ENCODE data around the gene PLEKHG3. TPM values are rescaled to one million over a fixed set of nuclear protein-coding genes. Genes with fewer than 3 reads are reported as not detected.

Gene PLEKHG3
- total and polyA plus RNA-seq, 10 of the 15 experiments (the other 5 are each of a cell fraction or from before 2014, with no cell fraction given), result 0.03 to 0.73 (median 0.07) TPM; not detected in 5

- Histone ChIP-seq H3K27ac (ENCODE audit: control insufficient read depth, insufficient read depth) (no peak overlapping the region), H3K4me1 (ENCODE audit: control insufficient read depth, insufficient read depth, low read length) (no peaks in the 10 kb centered on the region), H3K9me3 (replicated peaks; ENCODE audit: control insufficient read depth, insufficient read depth, low read length) (no peaks in the 10 kb centered on the region), H3K9ac (ENCODE audit: control insufficient read depth, insufficient read depth, low read length) (no peak overlapping the region), H3K4me3 (no peak overlapping the region), H3K27me3 (replicated peaks in 1 of 2; ENCODE audit: control insufficient read depth in 2 of 2, insufficient read depth in 2 of 2, low read length in 1 of 2) (no peaks in the 10 kb centered on the region; a peak in 2 of 4 replicates), H3K36me3 (ENCODE audit: control insufficient read depth in 2 of 2, insufficient read depth in 2 of 2, low read length in 1 of 2) (no peaks in the 10 kb centered on the region), H3K4me2 (ENCODE audit: control insufficient read depth, insufficient read depth) (no peak overlapping the region), H2AFZ (ENCODE audit: control insufficient read depth, low read depth, low read length) (no peak overlapping the region), H4K20me1 (ENCODE audit: control insufficient read depth, insufficient read depth) (no peaks in the 10 kb centered on the region), H3K79me2 (ENCODE audit: control insufficient read depth, insufficient read depth, low read length) (no peaks in the 10 kb centered on the region)
- ChIA-PET POLR2A (no interaction called here), SMC1A (ENCODE audit: uncharacterized antibody, unreplicated experiment) (no interaction called here), RAD21 (ENCODE audit: unreplicated experiment) (no interaction called here), CTCF (no interaction called here)
- WGBS (ENCODE audit: insufficient coverage, insufficient replicate concordance, low lambda C conversion rate, missing lambda C conversion rate), result 59% methylated on average over 12 of the region's 12 CpGs
- no peak for TF ChIP-seq ATF2 (IDR thresholded peaks at IDR 0.05; ENCODE audit: low read length)
- no peak for TF ChIP-seq GABPA (IDR thresholded peaks at IDR 0.05; ENCODE audit: low read depth)
- TF ChIP-seq MYB (IDR thresholded peaks at IDR 0.05; ENCODE audit: borderline replicate concordance, low read depth, low read length), result no peak
- no peak for TF ChIP-seq TBL1XR1 (IDR thresholded peaks at IDR 0.05; ENCODE audit: low read depth, low read length)
- TF ChIP-seq RAD51 (IDR thresholded peaks at IDR 0.05), result no peak
- no peak for TF ChIP-seq MYC (IDR thresholded peaks at IDR 0.05; ENCODE audit: insufficient read depth, insufficient read length, insufficient replicate concordance, low read length, severe bottlenecking)
- no peak for TF ChIP-seq ETV6 (conservative IDR thresholded peaks at IDR 0.05 in 1 of 2, IDR thresholded peaks at IDR 0.05 in 1 of 2; ENCODE audit: borderline replicate concordance in 1 of 2, low read depth in 1 of 2)
- TF ChIP-seq MAX (IDR thresholded peaks at IDR 0.05; ENCODE audit: low read depth, low read length), result no peak
- BruUV-seq (replicated peaks), result no TSS peak
- ATAC-seq (no peak), FAIRE-seq (no peak), DNase-seq (ENCODE audit: low read depth, low spot score) (no peak)
- intact Hi-C loops (cut with micrococcal nuclease; ENCODE audit: unreplicated experiment), result no loop called here
- in situ Hi-C loops (cut with MboI), result no loop called here
Measured at GRCh38 chr14:64730681-64731080, 26.5 kb downstream of the PLEKHG3 start.
